H1 (cell line): ENCODE results near the gene TPRG1L.

Experiments used
- CTCF ChIP-seq, 3 experiments: IDR thresholded peaks; 1 replicate in 2 of 3; 2 replicates in 1 of 3; pipeline versions ENCODE4 v1.5.1 to v1.6.1; 2011; ENCODE audit warnings: low read length in 3 of 3, mild to moderate bottlenecking in 3 of 3, inconsistent platforms in 2 of 3, low read depth in 1 of 3, moderate library complexity in 1 of 3; ENCODE audit not compliant: insufficient read depth in 1 of 3; ENCODE audit errors: control extremely low read depth in 1 of 3
- GABPA ChIP-seq: IDR thresholded peaks from 2 replicates; pipeline ENCODE4 v1.6.1; 2011; ENCODE audit warnings: mild to moderate bottlenecking, low read length, moderate library complexity, borderline replicate concordance; ENCODE audit not compliant: insufficient read depth
- NRF1 ChIP-seq: IDR thresholded peaks from 2 replicates; pipeline ENCODE4 v1.6.1; 2011; ENCODE audit warnings: mild to moderate bottlenecking, low read depth, low read length, improper control_type of control experiment

GRCh38 chr1:3661631-3662030 lies 36.8 kb downstream of the TPRG1L start:
- no peak for TF ChIP-seq NRF1
- TF ChIP-seq CTCF (IDR thresholded peaks at IDR 0.05; ENCODE audit: control extremely low read depth in 1 of 3, insufficient read depth in 1 of 3, low read depth in 1 of 3, low read length in 3 of 3) = no peak
- no peak for TF ChIP-seq GABPA
